GM19395 (cell line): ENCODE data around the gene SMIM26.
A peak's percentile ranks its signal among the peaks of the same experiment; 100 is the strongest.

ENCODE experiments used
- ATAC-seq: cut with Tn5 transposase; IDR thresholded peaks from one replicate; pipeline ENCODE4 v1.9.1; 2021; ENCODE audit warnings: mild to moderate bottlenecking, moderate library complexity; ENCODE audit not compliant: unreplicated experiment

The SMIM26 gene

GRCh38 chr20:18578581-18578980 is 11.3 kb downstream of the SMIM26 start:
- ATAC-seq = no peak

GRCh38 chr20:18580012-18580411 is 12.8 kb downstream of the SMIM26 start:
- no peak for ATAC-seq

GRCh38 chr20:18585134-18585533 is 17.9 kb downstream of the SMIM26 start:
- no peak for ATAC-seq

- peak; percentile 94 for ATAC-seq
Observed at GRCh38 chr20:18587665-18588573, 20.7 kb downstream of the SMIM26 start, which contains the start of gene DTD1. Gene DTD1, plus strand, starts transcription at chr20:18588054. Its CDS starts 19 bp downstream, at chr20:18588073.

GRCh38 chr20:18588574-18588933 is 21.3 kb downstream of the SMIM26 start:
- peak; percentile 16 for ATAC-seq

- ATAC-seq = no peak
Observed at GRCh38 chr20:18589941-18590674, 22.9 kb downstream of the SMIM26 start.

GRCh38 chr20:18596270-18596669 is 29.0 kb downstream of the SMIM26 start:
- no peak for ATAC-seq

GRCh38 chr20:18609741-18610140 is 42.5 kb downstream of the SMIM26 start:
- ATAC-seq = no peak

GRCh38 chr20:18611492-18611891 is 44.3 kb downstream of the SMIM26 start:
- ATAC-seq = no peak

- ATAC-seq = no peak
Observed at GRCh38 chr20:18613553-18613952, 46.3 kb downstream of the SMIM26 start.

- ATAC-seq = no peak
Observed at GRCh38 chr20:18614244-18614643, 47.0 kb downstream of the SMIM26 start.

- ATAC-seq = no peak
Observed at GRCh38 chr20:18615020-18615650, 47.9 kb downstream of the SMIM26 start.
